Stimulated activated CD4-positive, alpha-beta T cell treated with anti-CD3 and anti-CD28 coated beads, TNF-alpha, amount 100 ng/mL, for 1 hour (primary cell): Measurements from ENCODE around the gene KIRREL2.

Experiments used
- DNase-seq, 3 donors: peaks; one replicate each; pipeline ENCODE4 v3.0.0-alpha.2; 2020; ENCODE audit warnings: low read depth in 3 of 3, low spot score in 1 of 3

KIRREL2 gene

DNA sequence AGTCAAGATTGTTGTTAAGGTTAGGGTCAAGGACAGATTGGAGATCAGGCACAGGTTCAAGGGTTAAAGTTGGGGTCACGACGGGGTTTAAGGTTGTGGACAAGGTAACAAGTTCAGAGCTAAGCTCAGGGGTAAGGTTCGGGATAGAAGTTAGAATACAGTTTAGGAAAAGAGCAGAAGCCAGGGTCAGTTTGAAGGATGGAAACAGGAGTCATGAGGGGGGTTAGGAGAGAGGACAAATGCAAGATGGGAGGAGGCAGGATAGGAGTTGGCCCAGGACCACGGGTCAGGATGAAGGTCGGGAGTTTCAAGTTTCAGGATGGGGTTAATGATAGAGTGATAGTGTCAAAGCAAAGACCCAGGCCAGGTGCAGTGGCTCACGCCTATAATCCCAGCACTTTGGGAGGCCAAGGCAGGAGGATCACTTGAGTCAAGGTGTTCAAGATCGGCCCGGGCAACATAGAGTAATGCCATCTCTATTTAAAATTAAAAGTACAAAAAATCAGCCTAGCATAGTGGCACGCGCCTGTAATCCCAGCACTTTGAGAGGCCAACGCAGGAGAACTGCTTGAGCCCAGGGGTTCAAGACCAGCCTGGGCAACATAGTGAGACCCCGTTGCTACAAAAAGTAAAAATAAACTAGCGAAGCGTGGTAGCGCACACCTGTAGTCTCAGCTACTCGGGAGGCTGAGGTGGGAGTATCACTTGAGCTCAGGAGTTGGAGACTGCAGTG is 12.1 kb upstream of the KIRREL2 start:
- no peak for DNase-seq

DNA sequence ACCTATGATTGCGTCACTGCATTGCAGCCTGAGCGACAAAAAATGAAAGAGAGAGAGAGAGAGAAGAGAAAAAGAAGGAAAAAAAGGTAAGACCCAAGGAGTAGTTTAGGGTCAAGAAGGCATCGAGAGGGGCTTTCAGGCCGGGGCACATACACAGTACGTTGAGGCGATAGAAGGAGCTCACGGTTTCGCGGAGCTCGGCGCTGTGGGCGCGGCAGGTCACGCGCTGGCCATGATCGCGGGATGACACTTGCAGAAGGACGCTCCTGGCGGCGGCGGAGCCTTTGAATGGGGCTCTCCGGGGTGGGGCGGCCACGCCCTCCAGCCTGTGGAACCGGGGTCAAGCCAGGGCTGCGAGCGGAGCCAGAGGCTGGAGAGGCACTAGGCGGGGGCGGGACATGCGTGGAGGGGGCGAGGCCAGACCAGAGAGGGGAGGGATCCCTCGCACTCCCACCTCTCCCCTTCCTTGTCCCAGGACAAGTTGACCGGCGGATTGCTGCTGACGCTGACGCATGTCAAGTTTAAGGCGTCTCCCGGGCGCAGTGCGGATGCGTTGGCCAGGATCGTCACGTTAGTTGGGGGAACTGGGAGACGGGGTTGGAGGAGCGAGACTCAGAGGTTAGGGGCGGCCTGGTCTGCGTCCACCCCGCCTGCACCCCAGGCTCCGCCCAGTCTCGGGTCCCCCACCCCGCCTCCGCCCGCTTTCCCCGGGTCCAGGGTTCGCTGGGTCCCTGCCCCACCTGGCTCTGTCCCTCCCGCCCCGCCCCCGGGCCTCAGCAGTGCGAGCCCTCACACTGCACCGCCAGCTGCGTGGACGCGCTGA is 11.3 kb upstream of the KIRREL2 start:
- no peak for DNase-seq

- DNase-seq, result no peak
These were observed 10.6 kb upstream of the KIRREL2 start for GRCh38 chr19:35846038-35846668.

DNA sequence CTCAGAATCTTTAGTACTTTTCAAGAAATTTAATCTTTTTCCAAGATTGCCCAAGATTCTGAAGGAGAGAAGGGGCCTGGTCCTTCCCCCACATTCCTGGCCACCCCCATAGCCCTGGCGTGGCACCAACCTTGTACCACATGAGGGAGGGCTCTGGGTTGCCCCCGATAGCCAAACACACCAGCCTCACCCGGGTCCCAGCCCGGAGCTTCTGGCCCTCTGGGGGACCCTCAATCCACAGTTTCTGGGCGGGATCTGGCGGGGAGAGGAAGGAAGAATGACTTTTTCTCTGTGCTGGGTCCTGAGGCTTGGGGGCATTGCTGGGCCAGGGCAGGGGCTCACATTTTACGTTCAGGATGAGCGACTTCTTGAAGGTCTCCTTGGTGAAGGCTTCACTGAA is 8.8 kb upstream of the KIRREL2 start:
- no peak for DNase-seq

GRCh38 chr19:35848486-35848885 is 8.2 kb upstream of the KIRREL2 start:
- no peak for DNase-seq

DNA sequence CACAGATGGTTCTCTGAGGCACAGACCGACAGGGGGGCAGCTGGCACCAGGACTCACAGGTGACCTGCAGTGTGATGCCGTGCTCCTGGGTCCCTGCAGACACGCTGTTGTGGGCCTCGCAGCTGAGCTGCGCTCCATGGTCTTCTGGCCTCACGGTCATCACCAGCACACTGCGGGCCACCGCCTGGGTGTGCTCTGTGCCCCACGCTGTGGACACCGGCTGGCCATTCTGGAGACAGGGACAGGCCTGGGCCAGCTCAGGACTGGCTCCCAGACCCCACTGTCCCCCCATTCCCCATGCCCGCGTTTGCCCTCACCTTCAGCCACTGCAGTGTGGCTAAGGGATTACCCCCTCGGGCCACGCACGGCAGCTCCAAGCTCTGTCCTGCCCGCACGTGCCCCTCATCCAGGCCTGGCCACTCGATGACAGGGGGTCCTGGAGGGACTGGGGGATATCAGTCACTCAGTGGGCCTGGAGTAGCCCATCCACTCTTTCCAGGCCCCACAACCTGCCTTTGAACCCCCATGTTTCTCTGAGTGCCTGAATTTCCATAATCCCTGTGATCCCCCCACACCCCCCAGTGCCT is 7.7 kb upstream of the KIRREL2 start:
- DNase-seq, result no peak

GRCh38 chr19:35851213-35852028 is 5.3 kb upstream of the KIRREL2 start:
- DNase-seq, result no peak

DNA sequence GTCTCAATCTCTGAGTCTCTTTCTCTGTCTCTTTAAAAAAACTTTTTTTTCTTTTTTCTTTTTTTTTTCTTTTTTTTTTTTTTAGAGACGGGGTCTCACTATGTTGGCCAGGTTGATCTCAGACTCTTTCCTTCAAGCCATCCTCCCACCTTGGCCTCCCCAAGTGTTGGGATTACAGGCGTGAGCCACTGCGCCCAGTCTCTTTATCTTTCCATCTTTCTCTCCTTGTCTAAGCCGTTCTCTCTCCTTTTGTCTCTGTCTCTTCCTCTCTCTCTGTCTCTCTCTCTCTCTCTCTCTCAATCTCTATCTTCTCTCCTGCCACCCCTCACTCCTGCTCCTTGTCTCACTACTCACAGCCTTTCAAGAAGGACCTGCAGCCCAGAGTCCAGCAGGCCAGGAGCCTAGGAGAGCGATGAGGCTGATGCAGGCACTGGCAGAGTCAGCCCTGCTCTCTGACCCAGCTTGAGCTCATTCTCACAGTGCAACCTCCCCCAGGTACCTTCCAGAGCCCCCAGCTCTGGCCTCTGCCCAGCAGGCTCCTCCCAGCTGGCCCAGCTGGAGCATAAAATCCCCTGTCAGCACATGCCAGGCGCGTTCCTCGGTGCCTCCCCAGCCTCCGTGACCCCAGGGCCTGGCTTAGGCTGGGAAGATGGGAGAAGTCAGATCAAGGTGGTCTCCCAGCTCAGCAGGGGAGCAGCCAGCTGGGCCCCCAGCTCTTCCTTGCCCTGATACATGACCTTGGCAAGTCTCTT is 4.5 kb upstream of the KIRREL2 start, which contains the start of gene NPHS1:
TSS of gene NPHS1 (minus strand) at position 476 of the 752 bp plus-strand sequence. CDS start 667 bp downstream, outside the sequence.
- DNase-seq, result no peak

- no peak for DNase-seq
These were observed 3.5 kb upstream of the KIRREL2 start for GRCh38 chr19:35853038-35853756.

DNA sequence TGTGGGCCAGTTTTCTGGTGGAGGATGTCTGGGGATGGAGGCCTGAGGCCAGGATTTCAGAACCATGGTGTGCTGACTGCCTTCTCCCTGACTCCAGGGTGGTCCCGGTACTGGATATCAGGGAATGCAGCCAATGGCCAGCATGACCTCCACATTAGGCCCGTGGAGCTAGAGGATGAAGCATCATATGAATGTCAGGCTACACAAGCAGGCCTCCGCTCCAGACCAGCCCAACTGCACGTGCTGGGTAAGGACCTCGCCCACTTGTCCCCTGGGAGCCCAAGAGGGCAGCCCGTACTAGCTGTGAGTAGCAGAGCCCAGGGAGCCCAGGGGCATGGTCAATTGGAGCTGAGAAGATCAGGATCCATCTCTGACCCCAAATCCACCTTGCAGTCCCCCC is 1.6 kb downstream of the KIRREL2 start:
- DNase-seq, result no peak

GRCh38 chr19:35859414-35859813 is 2.7 kb downstream of the KIRREL2 start:
- no peak for DNase-seq

- DNase-seq, result no peak
These were observed 3.7 kb downstream of the KIRREL2 start for GRCh38 chr19:35860436-35860817.

GRCh38 chr19:35860818-35861639 is 4.3 kb downstream of the KIRREL2 start:
- no peak for DNase-seq

- DNase-seq, result no peak
These were observed 5.0 kb downstream of the KIRREL2 start for GRCh38 chr19:35861640-35862160.

DNA sequence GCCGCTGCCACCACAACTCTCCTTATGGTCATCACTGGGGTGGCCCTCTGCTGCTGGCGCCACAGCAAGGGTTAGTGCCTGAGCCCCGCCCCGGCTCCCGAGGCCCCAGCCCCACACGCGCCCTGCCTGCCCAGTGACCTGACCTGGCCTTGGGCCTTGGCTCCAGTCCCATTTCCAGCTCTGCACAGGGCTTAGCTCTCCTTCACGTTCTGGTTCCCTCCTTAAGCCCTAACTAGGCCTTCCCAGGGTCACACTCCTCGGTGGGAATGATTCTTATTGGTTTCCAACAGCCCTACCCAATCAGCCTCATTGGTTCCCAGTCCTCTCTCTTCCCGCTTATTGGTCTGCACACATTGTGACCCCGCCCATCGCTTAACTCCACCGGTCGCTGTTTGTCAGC is 5.8 kb downstream of the KIRREL2 start:
- no peak for DNase-seq

GRCh38 chr19:35863018-35863417 is 6.3 kb downstream of the KIRREL2 start:
- DNase-seq, result no peak

- DNase-seq, result peak in 1 of 3 donors; percentile 64
These were observed 11.6 kb downstream of the KIRREL2 start, which contains the start of gene APLP1 for GRCh38 chr19:35868172-35868822. Gene APLP1, plus strand, starts transcription at chr19:35868574. Its CDS starts 63 bp downstream, at chr19:35868637.
